ENCODE results near the gene MED12L.

DNA sequence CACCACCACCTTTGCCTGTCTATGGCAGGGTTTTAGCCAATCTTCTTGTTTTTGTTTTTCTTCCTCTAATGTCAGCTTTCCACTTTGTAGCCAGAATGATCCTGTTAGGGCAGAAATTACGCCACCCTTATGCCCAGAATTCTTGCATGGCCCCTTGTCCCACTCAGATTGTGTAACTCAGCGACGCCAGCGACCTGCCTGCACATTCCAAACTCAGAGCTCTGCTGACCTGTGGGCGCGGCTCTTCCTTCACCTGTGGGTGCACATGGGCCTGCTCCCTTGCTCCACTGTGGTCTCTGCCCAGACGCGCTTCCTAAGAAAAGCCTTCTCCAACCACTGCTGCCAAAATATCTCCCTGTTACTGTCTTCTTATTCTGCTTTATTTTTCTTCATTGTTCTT lies 45.0 kb downstream of the MED12L start:
- TF ChIP-seq POLR2AphosphoS5 (IDR thresholded peaks at IDR 0.05; ENCODE audit: low read depth) (no peak), SPI1 (IDR thresholded peaks at IDR 0.05; ENCODE audit: borderline replicate concordance, low read depth) (no peak)
- TF ChIP-seq, protein P1, sequence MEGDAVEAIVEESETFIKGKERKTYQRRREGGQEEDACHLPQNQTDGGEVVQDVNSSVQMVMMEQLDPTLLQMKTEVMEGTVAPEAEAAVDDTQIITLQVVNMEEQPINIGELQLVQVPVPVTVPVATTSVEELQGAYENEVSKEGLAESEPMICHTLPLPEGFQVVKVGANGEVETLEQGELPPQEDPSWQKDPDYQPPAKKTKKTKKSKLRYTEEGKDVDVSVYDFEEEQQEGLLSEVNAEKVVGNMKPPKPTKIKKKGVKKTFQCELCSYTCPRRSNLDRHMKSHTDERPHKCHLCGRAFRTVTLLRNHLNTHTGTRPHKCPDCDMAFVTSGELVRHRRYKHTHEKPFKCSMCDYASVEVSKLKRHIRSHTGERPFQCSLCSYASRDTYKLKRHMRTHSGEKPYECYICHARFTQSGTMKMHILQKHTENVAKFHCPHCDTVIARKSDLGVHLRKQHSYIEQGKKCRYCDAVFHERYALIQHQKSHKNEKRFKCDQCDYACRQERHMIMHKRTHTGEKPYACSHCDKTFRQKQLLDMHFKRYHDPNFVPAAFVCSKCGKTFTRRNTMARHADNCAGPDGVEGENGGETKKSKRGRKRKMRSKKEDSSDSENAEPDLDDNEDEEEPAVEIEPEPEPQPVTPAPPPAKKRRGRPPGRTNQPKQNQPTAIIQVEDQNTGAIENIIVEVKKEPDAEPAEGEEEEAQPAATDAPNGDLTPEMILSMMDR (IDR thresholded peaks at IDR 0.05; ENCODE audit: insufficient read depth, low read length) = no peak
